Breast epithelium (tissue), 4 donors: Measurements from ENCODE around the gene TICRR. TPM values are rescaled to one million over a fixed set of nuclear protein-coding genes. Genes with fewer than 3 reads are reported as not detected.

Source experiments
- DNase-seq, 2 donors: peaks; one replicate each; pipeline ENCODE4 v3.0.0-alpha.2; 2019; ENCODE audit warnings: low spot score in 2 of 2
- H3K27ac ChIP-seq, 2 donors: fragments of 200-600 bp; sonication (generic) in 1 of 2; one replicate each; pipeline ENCODE4 v1.5.1; 2016 to 2019; ENCODE audit warnings: mild to moderate bottlenecking in 1 of 2
- H3K27me3 ChIP-seq, 2 donors: fragments of 200-600 bp; sonication (generic) in 1 of 2; one replicate each; pipeline versions ENCODE4 v1.5.1 to v1.6.0; 2017 to 2019; ENCODE audit warnings: control low read depth in 1 of 2, mild to moderate bottlenecking in 1 of 2
- H3K36me3 ChIP-seq: fragments of 200-600 bp; one replicate; pipeline ENCODE4 v1.5.1; 2019
- H3K4me1 ChIP-seq, 2 donors: fragments of 200-600 bp; sonication (generic); one replicate each; pipeline ENCODE4 v1.5.1; 2016 to 2019; ENCODE audit warnings: control low read depth in 1 of 2
- H3K4me3 ChIP-seq, 3 donors: fragments of 200-600 bp; sonication (generic); 1 replicate in 2 of 3; 2 replicates in 1 of 3; pipeline ENCODE4 v1.5.1; 2016 to 2019; ENCODE audit warnings: mild to moderate bottlenecking in 3 of 3, moderate library complexity in 2 of 3
- H3K9me3 ChIP-seq, 2 donors: fragments of 200-600 bp; sonication (generic) in 1 of 2; one replicate each; pipeline ENCODE4 v1.5.1; 2016 to 2019; ENCODE audit warnings: control low read depth in 1 of 2
- POLR2A ChIP-seq: fragments of 450-650 bp; IDR thresholded peaks from one replicate; pipeline ENCODE4 v1.6.1; 2016; ENCODE audit warnings: antibody characterized with exemption, mild to moderate bottlenecking, moderate library complexity
- POLR2AphosphoS5 ChIP-seq, 3 donors: sonication (generic); formaldehyde crosslinking; IDR thresholded peaks; one replicate each; pipeline ENCODE4 v1.6.1; 2017; ENCODE audit warnings: antibody characterized with exemption in 3 of 3
- intact Hi-C: fragments of 100-400 bp; cut with DNase I; formaldehyde crosslinking; loops from one replicate; pipeline ENCODE4 v1.15.1; 2023; ENCODE audit warnings: low total_unique reads
- total RNA-seq, 3 donors: library from RNA; depleted of rRNA; stranded (reverse); fragments of >200 nt; gene quantifications; one replicate each; pipeline ENCODE4 v1.1.0, GENCODE V29; 2016
- TF ChIP-seq, protein P1 (sequence below), 3 donors: fragments of 450-650 bp; IDR thresholded peaks; one replicate each; pipeline ENCODE4 v1.5.1; 2016 to 2017; ENCODE audit warnings: antibody characterized with exemption in 3 of 3, mild to moderate bottlenecking in 3 of 3, moderate library complexity in 3 of 3

Gene TICRR
- total RNA-seq, 3 donors from 2014 or later, result 0.15 to 0.16 TPM; not detected in 1

DNA sequence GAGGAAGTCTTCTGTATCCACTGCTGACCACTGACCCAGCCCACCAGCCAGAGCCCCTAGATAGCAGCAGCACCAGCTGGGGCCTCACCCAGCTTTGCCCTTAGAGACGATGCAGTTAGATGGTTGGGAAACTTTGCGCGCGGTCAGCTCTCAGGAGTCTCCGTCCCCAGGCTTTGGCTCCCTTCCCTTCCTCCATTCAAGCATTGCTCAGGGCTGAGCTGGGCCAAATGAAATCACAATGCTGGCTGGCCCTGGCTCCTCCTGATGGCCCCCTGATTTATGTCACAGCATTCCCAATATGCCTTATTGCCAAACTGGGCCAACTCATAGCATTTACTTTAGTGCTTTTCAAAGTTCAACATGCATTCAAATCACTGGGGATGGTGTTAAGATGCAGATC, 44.3 kb upstream of the TICRR start:
- TF ChIP-seq POLR2A (no peak), POLR2AphosphoS5 (IDR thresholded peaks at IDR 0.05) (no peak)
- TF ChIP-seq, protein P1, sequence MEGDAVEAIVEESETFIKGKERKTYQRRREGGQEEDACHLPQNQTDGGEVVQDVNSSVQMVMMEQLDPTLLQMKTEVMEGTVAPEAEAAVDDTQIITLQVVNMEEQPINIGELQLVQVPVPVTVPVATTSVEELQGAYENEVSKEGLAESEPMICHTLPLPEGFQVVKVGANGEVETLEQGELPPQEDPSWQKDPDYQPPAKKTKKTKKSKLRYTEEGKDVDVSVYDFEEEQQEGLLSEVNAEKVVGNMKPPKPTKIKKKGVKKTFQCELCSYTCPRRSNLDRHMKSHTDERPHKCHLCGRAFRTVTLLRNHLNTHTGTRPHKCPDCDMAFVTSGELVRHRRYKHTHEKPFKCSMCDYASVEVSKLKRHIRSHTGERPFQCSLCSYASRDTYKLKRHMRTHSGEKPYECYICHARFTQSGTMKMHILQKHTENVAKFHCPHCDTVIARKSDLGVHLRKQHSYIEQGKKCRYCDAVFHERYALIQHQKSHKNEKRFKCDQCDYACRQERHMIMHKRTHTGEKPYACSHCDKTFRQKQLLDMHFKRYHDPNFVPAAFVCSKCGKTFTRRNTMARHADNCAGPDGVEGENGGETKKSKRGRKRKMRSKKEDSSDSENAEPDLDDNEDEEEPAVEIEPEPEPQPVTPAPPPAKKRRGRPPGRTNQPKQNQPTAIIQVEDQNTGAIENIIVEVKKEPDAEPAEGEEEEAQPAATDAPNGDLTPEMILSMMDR (IDR thresholded peaks at IDR 0.05), result no peak
- no peak for DNase-seq
- Histone ChIP-seq H3K4me3 (no peak overlapping the region), H3K9me3 (no peaks in the 10 kb centered on the region), H3K4me1 (no peaks in the 10 kb centered on the region), H3K27me3 (no peaks in the 10 kb centered on the region), H3K27ac (no peak overlapping the region), H3K36me3 (no peaks in the 10 kb centered on the region)
- intact Hi-C loops, result no loop called here

DNA sequence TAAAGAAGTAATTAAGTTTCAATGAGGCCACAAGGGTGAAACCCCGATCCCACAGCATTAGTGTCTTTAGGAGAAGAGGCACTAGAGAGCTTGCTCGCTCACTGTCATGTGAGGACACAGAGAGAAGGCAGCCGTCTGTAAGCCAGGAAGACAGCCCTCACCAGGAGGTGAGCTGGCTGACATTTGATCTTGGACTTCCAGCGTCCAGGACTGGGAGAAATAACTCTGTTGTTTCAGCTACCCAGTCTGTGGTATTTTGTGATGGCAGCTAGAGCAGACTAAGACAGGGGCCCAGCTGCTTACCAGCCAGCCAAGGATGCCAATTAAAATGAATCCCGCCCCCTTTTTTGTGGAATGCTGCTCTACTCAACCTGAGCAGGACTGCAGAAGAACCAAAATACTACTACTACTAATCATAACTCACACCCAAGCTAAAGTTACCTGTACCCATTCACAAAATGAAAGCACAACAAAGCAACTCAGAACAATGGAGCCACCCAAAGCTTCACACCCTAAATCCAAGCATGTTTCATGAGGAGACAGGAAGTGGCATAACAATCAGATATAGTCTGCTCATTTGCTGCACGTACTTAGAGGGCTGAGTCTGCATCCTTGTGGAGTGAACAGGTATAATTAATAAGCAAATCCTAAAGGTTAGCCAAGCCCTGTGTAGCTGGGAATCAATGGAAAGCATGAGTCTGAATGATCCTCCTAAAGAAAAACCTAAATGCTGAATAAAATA, 43.3 kb upstream of the TICRR start:
- no peak overlapping the region for H3K27ac ChIP-seq
- intact Hi-C loops, result no loop called here
- no peaks in the 10 kb centered on the region for H3K36me3 ChIP-seq
- no peaks in the 10 kb centered on the region for H3K27me3 ChIP-seq
- H3K9me3 ChIP-seq, result no peaks in the 10 kb centered on the region
- no peaks in the 10 kb centered on the region for H3K4me1 ChIP-seq
- no peak overlapping the region for H3K4me3 ChIP-seq
- DNase-seq, result no peak
- TF ChIP-seq POLR2AphosphoS5 (IDR thresholded peaks at IDR 0.05), result no peak
- TF ChIP-seq, protein P1 (IDR thresholded peaks at IDR 0.05), result no peak
- TF ChIP-seq POLR2A, result no peak

DNA sequence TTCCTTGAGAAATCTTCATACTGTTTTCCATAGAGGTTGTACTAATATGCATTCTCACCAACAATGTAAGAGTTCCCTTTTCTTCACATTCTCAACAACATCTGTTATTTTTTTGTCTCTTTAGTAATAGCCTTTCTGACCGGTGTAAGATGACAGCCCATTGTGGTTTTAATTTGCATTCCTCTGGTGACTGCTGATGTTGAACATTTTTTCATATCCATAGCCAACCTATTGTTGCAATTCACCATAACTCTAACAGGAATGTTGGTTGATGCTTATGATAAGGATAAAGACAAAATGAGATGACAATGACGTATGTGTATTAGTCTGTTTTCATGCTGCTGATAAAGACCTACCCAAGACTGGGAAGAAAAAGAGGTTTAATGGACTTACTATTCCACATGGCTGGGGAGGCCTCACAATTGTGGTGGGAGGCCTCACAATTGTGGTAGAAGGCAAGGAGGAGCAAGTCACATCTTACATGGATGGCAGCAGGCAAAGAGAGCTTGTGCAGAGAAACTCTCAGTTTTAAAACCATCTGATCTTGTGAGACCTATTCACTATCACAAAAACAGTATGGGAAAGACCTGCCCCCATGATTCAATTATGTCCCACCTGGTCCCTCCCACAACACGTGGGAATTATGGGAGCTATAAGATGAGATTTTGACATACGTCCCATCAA, 41.3 kb upstream of the TICRR start:
- TF ChIP-seq, protein P1 (IDR thresholded peaks at IDR 0.05), result no peak
- no peak for TF ChIP-seq POLR2AphosphoS5 (IDR thresholded peaks at IDR 0.05)
- no peak for TF ChIP-seq POLR2A
- intact Hi-C loops, result no loop called here
- Histone ChIP-seq H3K36me3 (no peaks in the 10 kb centered on the region), H3K27ac (no peak overlapping the region), H3K9me3 (peaks cover 0 to 6% of the 10 kb centered on the region in 2 donors), H3K4me1 (no peaks in the 10 kb centered on the region), H3K27me3 (no peaks in the 10 kb centered on the region), H3K4me3 (no peak overlapping the region)
- DNase-seq, result no peak

DNA sequence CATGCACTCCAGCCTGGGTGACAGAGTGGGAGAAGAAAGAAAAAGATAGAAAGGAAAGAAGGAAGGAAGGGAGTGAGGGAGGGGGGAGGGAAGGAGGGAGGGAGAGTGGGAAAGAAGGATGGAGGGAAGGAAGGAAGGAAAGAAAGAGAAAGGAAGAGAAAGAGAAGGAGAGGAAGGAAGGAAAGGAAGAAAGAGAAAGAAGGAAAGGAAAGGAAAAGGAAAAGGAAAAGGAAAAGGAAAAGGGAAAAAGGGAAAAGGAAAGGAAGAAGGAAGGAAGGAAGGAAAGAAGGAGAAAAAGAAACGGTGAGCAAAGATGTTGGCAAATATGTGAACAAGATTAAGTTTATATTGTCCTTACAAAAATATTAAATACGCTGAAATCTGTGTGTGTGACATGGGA, 36.2 kb upstream of the TICRR start:
- intact Hi-C loops, result no loop called here
- no peak for DNase-seq

DNA sequence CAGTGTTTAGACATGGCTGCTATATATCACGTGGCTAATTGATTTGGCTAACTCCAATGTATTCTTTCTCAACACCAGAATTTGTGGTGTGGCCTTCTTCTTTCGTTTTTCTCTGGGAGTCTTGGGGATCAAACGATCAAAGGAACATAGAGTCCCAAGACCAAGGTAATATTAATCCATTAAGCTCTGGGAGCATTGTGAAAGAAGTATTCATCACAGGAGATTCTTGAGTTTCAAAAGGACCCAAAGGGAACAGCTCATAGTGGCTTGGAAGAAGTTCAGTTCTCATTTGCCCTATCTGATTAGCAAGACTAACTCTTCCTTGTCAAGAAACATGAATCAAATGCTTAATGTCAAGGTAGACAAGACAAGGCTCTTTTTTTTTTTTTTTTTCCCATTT, 32.9 kb upstream of the TICRR start:
- Histone ChIP-seq H3K27ac (no peak overlapping the region), H3K4me1 (no peaks in the 10 kb centered on the region), H3K36me3 (no peaks in the 10 kb centered on the region), H3K9me3 (peaks cover 0 to 6% of the 10 kb centered on the region in 2 donors), H3K4me3 (no peak overlapping the region), H3K27me3 (no peaks in the 10 kb centered on the region)
- no peak for DNase-seq
- TF ChIP-seq POLR2AphosphoS5 (IDR thresholded peaks at IDR 0.05) (no peak), POLR2A (no peak)
- TF ChIP-seq, protein P1 (IDR thresholded peaks at IDR 0.05), result no peak
- intact Hi-C loops, result no loop called here

More for the DNA sequence above, 36.2 kb upstream of the TICRR start:
- no peaks in the 10 kb centered on the region for H3K36me3 ChIP-seq
- no peak overlapping the region for H3K4me3 ChIP-seq
- peaks cover 0 to 6% of the 10 kb centered on the region in 2 donors for H3K9me3 ChIP-seq
- H3K27ac ChIP-seq, result no peak overlapping the region
- H3K27me3 ChIP-seq, result no peaks in the 10 kb centered on the region
- TF ChIP-seq, protein P1 (IDR thresholded peaks at IDR 0.05), result no peak
- no peak for TF ChIP-seq POLR2AphosphoS5 (IDR thresholded peaks at IDR 0.05)
- TF ChIP-seq POLR2A, result no peak
- H3K4me1 ChIP-seq, result no peaks in the 10 kb centered on the region
